ENCODE measurements around the gene DYNLT1. TPM values are rescaled to one million over a fixed set of nuclear protein-coding genes. Genes with fewer than 3 reads are reported as not detected.
"Not testable (repeated sequence)": the region's sequence is repeated elsewhere in the genome, so short reads cannot be mapped to it uniquely, and the experiment has no call there.

The DYNLT1 gene
- total RNA-seq, 3 donors from 2014 or later = 57.5 to 67.1 (median 64.9) TPM

- Mint-ChIP-seq H3K4me3 (peak overlapping the region; percentile 78), H3K27me3 (ENCODE audit: low read depth) (no peaks in the 10 kb centered on the region), H3K9me3 (no peaks in the 10 kb centered on the region), H3K36me3 (ENCODE audit: insufficient read depth) (peaks cover 36% of the 10 kb centered on the region), H3K4me1 (ENCODE audit: low read depth) (peaks cover 62% of the 10 kb centered on the region)
- DNase-seq (no peak), ATAC-seq (no peak)
These were observed 10.0 kb upstream of the DYNLT1 start for GRCh38 chr6:158654498-158654897.

GRCh38 chr6:158653577-158654354 is 9.2 kb upstream of the DYNLT1 start:
- peaks cover 69% of the 10 kb centered on the region for H3K4me1 Mint-ChIP-seq (ENCODE audit: low read depth)
- no peaks in the 10 kb centered on the region for H3K9me3 Mint-ChIP-seq
- H3K36me3 Mint-ChIP-seq (ENCODE audit: insufficient read depth) = peaks cover 36% of the 10 kb centered on the region
- DNase-seq (peak; percentile 80), ATAC-seq (peak; percentile 67 to 70)
- H3K27me3 Mint-ChIP-seq (ENCODE audit: low read depth) = no peaks in the 10 kb centered on the region
- H3K4me3 Mint-ChIP-seq = peak overlapping the region; percentile 78

- not testable (repeated sequence) for ATAC-seq; H3K9me3 Mint-ChIP-seq; H3K27me3 Mint-ChIP-seq (ENCODE audit: low read depth); DNase-seq
- Mint-ChIP-seq H3K4me3 (peak overlapping the region; percentile 78), H3K36me3 (ENCODE audit: insufficient read depth) (peaks cover 36% of the 10 kb centered on the region), H3K4me1 (ENCODE audit: low read depth) (peaks cover 80% of the 10 kb centered on the region)
These were observed 7.6 kb upstream of the DYNLT1 start for GRCh38 chr6:158651981-158652737.

GRCh38 chr6:158649289-158650143 is 5.0 kb upstream of the DYNLT1 start, which contains the start of gene SYTL3:
SYTL3 (plus strand) TSS chr6:158650054; CDS start chr6:158663269, 13,215 bp downstream.
- H3K9me3 Mint-ChIP-seq = no peaks in the 10 kb centered on the region
- H3K4me3 Mint-ChIP-seq = peak within 1 kb of the TSS; percentile 85
- ATAC-seq (peak; percentile 60 to 68), DNase-seq (peak; percentile 65)
- peaks cover 78% of the 10 kb centered on the region for H3K4me1 Mint-ChIP-seq (ENCODE audit: low read depth)
- peaks cover 17% of the 10 kb centered on the region for H3K36me3 Mint-ChIP-seq (ENCODE audit: insufficient read depth)
- no peaks in the 10 kb centered on the region for H3K27me3 Mint-ChIP-seq (ENCODE audit: low read depth)

- Mint-ChIP-seq H3K27me3 (ENCODE audit: low read depth) (no peaks in the 10 kb centered on the region), H3K4me3 (peak overlapping the region; percentile 85), H3K4me1 (ENCODE audit: low read depth) (peaks cover 70% of the 10 kb centered on the region), H3K36me3 (ENCODE audit: insufficient read depth) (peaks cover 11% of the 10 kb centered on the region), H3K9me3 (no peaks in the 10 kb centered on the region)
- DNase-seq (no peak), ATAC-seq (peak; percentile 18 to 19)
These were observed 4.2 kb upstream of the DYNLT1 start for GRCh38 chr6:158648682-158649131.

- H3K4me3 Mint-ChIP-seq = no peak overlapping the region
- H3K27me3 Mint-ChIP-seq (ENCODE audit: low read depth) = no peaks in the 10 kb centered on the region
- ATAC-seq (no peak), DNase-seq (no peak)
- peaks cover 9% of the 10 kb centered on the region for H3K36me3 Mint-ChIP-seq (ENCODE audit: insufficient read depth)
- peaks cover 65% of the 10 kb centered on the region for H3K4me1 Mint-ChIP-seq (ENCODE audit: low read depth)
- no peaks in the 10 kb centered on the region for H3K9me3 Mint-ChIP-seq
These were observed 3.0 kb upstream of the DYNLT1 start for GRCh38 chr6:158647501-158647900.

GRCh38 chr6:158646023-158646910 is 1.7 kb upstream of the DYNLT1 start:
- Mint-ChIP-seq H3K4me3 (peak overlapping the region; percentile 88), H3K9me3 (no peaks in the 10 kb centered on the region), H3K4me1 (ENCODE audit: low read depth) (peaks cover 73% of the 10 kb centered on the region), H3K27me3 (ENCODE audit: low read depth) (no peaks in the 10 kb centered on the region), H3K36me3 (ENCODE audit: insufficient read depth) (peaks cover 17% of the 10 kb centered on the region)
- ATAC-seq (no peak), DNase-seq (no peak)

- Mint-ChIP-seq H3K36me3 (ENCODE audit: insufficient read depth) (peaks cover 22% of the 10 kb centered on the region), H3K4me3 (peak overlapping the region; percentile 88), H3K4me1 (ENCODE audit: low read depth) (peaks cover 76% of the 10 kb centered on the region), H3K27me3 (ENCODE audit: low read depth) (no peaks in the 10 kb centered on the region), H3K9me3 (no peaks in the 10 kb centered on the region)
- ATAC-seq = no peak
- no peak for DNase-seq
These were observed 800 bp upstream of the DYNLT1 start for GRCh38 chr6:158645064-158646022.

GRCh38 chr6:158643836-158644230 is 710 bp downstream of the DYNLT1 start:
- DNase-seq (no peak), ATAC-seq (no peak)
- no peaks in the 10 kb centered on the region for H3K9me3 Mint-ChIP-seq
- H3K36me3 Mint-ChIP-seq (ENCODE audit: insufficient read depth) = peaks cover 30% of the 10 kb centered on the region
- H3K4me3 Mint-ChIP-seq = peak overlapping the region; percentile 98
- peaks cover 78% of the 10 kb centered on the region for H3K4me1 Mint-ChIP-seq (ENCODE audit: low read depth)
- H3K27me3 Mint-ChIP-seq (ENCODE audit: low read depth) = no peaks in the 10 kb centered on the region

- Mint-ChIP-seq H3K27me3 (ENCODE audit: low read depth) (no peaks in the 10 kb centered on the region), H3K9me3 (no peaks in the 10 kb centered on the region), H3K36me3 (ENCODE audit: insufficient read depth) (peaks cover 36% of the 10 kb centered on the region), H3K4me3 (peak overlapping the region; percentile 98), H3K4me1 (ENCODE audit: low read depth) (peaks cover 73% of the 10 kb centered on the region)
- no peak for DNase-seq
- no peak for ATAC-seq
These were observed 2.4 kb downstream of the DYNLT1 start for GRCh38 chr6:158642097-158642601.

GRCh38 chr6:158640519-158640918 is 4.0 kb downstream of the DYNLT1 start:
- DNase-seq (no peak), ATAC-seq (no peak)
- peaks cover 72% of the 10 kb centered on the region for H3K4me1 Mint-ChIP-seq (ENCODE audit: low read depth)
- no peaks in the 10 kb centered on the region for H3K27me3 Mint-ChIP-seq (ENCODE audit: low read depth)
- peaks cover 48% of the 10 kb centered on the region for H3K36me3 Mint-ChIP-seq (ENCODE audit: insufficient read depth)
- peak overlapping the region; percentile 8 for H3K4me3 Mint-ChIP-seq
- no peaks in the 10 kb centered on the region for H3K9me3 Mint-ChIP-seq

GRCh38 chr6:158639056-158639455 is 5.5 kb downstream of the DYNLT1 start:
- DNase-seq = no peak
- Mint-ChIP-seq H3K4me1 (ENCODE audit: low read depth) (peaks cover 77% of the 10 kb centered on the region), H3K27me3 (ENCODE audit: low read depth) (no peaks in the 10 kb centered on the region), H3K9me3 (no peaks in the 10 kb centered on the region), H3K36me3 (ENCODE audit: insufficient read depth) (peaks cover 55% of the 10 kb centered on the region), H3K4me3 (no peak overlapping the region)
- ATAC-seq = no peak

Data from activated T-cell treated with anti-CD3 and anti-CD28 coated beads, Interleukin-2, amount 50 U/mL, for 4 hours (primary cell).